WERI-Rb-1 (cell line): Measurements from ENCODE around the gene MAT2B.
"Not testable (repeated sequence)": the region's sequence is repeated elsewhere in the genome, so short reads cannot be mapped to it uniquely, and the experiment has no call there.

ENCODE experiments used
- DNase-seq: peaks from one replicate; pipeline ENCODE4 v3.0.0-alpha.2; 2020
- H3K27ac ChIP-seq: fragments of 250-450 bp; sonication (Bioruptor Pico); 2 replicates; pipeline ENCODE4 v1.5.1; 2020; ENCODE audit warnings: mild to moderate bottlenecking, moderate library complexity
- H3K27me3 ChIP-seq: fragments of 250-450 bp; sonication (Bioruptor Pico); 2 replicates; pipeline ENCODE4 v1.5.1; 2021; ENCODE audit warnings: mild to moderate bottlenecking, low read depth, moderate library complexity; ENCODE audit not compliant: insufficient read depth, severe bottlenecking
- H3K36me3 ChIP-seq: fragments of 250-450 bp; sonication (Bioruptor Pico); 2 replicates; pipeline ENCODE4 v1.5.1; 2020; ENCODE audit warnings: mild to moderate bottlenecking, moderate library complexity
- H3K4me3 ChIP-seq: 2 replicates; pipeline ENCODE4 v1.5.1; 2011; ENCODE audit warnings: low read depth, mild to moderate bottlenecking, control low read depth, low read length
- H3K9me3 ChIP-seq: fragments of 250-450 bp; sonication (Bioruptor Pico); 2 replicates; pipeline ENCODE4 v1.5.1; 2021; ENCODE audit warnings: mild to moderate bottlenecking, moderate library complexity; ENCODE audit not compliant: severe bottlenecking
- CTCF ChIP-seq: IDR thresholded peaks from 2 replicates; pipeline ENCODE4 v1.5.1; 2011; ENCODE audit warnings: low read depth, mild to moderate bottlenecking, control low read depth, inconsistent platforms, low read length

The MAT2B gene

GRCh38 chr5:163532171-163533084 lies 27.0 kb downstream of the MAT2B start:
- Histone ChIP-seq H3K4me3 (no peak overlapping the region), H3K27ac (no peak overlapping the region), H3K9me3 (no peaks in the 10 kb centered on the region), H3K36me3 (no peaks in the 10 kb centered on the region), H3K27me3 (no peaks in the 10 kb centered on the region)
- TF ChIP-seq CTCF = no peak
- DNase-seq = no peak

GRCh38 chr5:163533223-163533622 lies 27.8 kb downstream of the MAT2B start:
- no peak for DNase-seq
- no peak overlapping the region for H3K27ac ChIP-seq
- H3K9me3 ChIP-seq = no peaks in the 10 kb centered on the region
- TF ChIP-seq CTCF = no peak
- H3K4me3 ChIP-seq = no peak overlapping the region
- no peaks in the 10 kb centered on the region for H3K27me3 ChIP-seq
- no peaks in the 10 kb centered on the region for H3K36me3 ChIP-seq

- no peak overlapping the region for H3K4me3 ChIP-seq
- H3K36me3 ChIP-seq = no peaks in the 10 kb centered on the region
- H3K9me3 ChIP-seq = no peaks in the 10 kb centered on the region
- H3K27ac ChIP-seq = no peak overlapping the region
- TF ChIP-seq CTCF = no peak
- H3K27me3 ChIP-seq = no peaks in the 10 kb centered on the region
- DNase-seq = no peak
Observed at GRCh38 chr5:163534492-163535094, 29.2 kb downstream of the MAT2B start.

- Histone ChIP-seq H3K36me3 (no peaks in the 10 kb centered on the region), H3K27ac (no peak overlapping the region), H3K9me3 (no peaks in the 10 kb centered on the region), H3K27me3 (no peaks in the 10 kb centered on the region), H3K4me3 (no peak overlapping the region)
- no peak for DNase-seq
- no peak for TF ChIP-seq CTCF
Observed at GRCh38 chr5:163535290-163535689, 29.9 kb downstream of the MAT2B start.

GRCh38 chr5:163536442-163536841 lies 31.0 kb downstream of the MAT2B start:
- not testable (repeated sequence) for H3K27me3 ChIP-seq, H3K9me3 ChIP-seq, DNase-seq, H3K36me3 ChIP-seq, H3K4me3 ChIP-seq, H3K27ac ChIP-seq

- H3K27ac ChIP-seq = no peak overlapping the region
- no peaks in the 10 kb centered on the region for H3K27me3 ChIP-seq
- no peaks in the 10 kb centered on the region for H3K36me3 ChIP-seq
- no peak overlapping the region for H3K4me3 ChIP-seq
- TF ChIP-seq CTCF = no peak
- no peaks in the 10 kb centered on the region for H3K9me3 ChIP-seq
- no peak for DNase-seq
Observed at GRCh38 chr5:163540696-163541095, 35.3 kb downstream of the MAT2B start.
